ENCODE results near the gene GON4L. TPM values are rescaled to one million over a fixed set of nuclear protein-coding genes. Genes with fewer than 3 reads are reported as not detected.

GON4L gene
- polyA plus RNA-seq, 1 experiment = 24.5 TPM

GRCh38 chr1:155833665-155834295, 23.2 kb downstream of the GON4L start:
- Histone ChIP-seq H3K27ac (ENCODE audit: low read depth, low read length) (no peak overlapping the region), H3K9me3 (ENCODE audit: control insufficient read depth, insufficient read depth, low read length) (no peaks in the 10 kb centered on the region), H3K27me3 (ENCODE audit: control insufficient read depth, insufficient read depth, low read length) (no peaks in the 10 kb centered on the region), H3K4me3 (ENCODE audit: low read depth, low read length) (no peak overlapping the region)
- no peak for DNase-seq (ENCODE audit: low read depth, low spot score)
- TF ChIP-seq CTCF (IDR thresholded peaks at IDR 0.05; ENCODE audit: low read depth, low read length) = no peak
- CTCF ChIA-PET = no interaction called here
- POLR2A ChIA-PET = no interaction called here

GRCh38 chr1:155831279-155831976, 25.6 kb downstream of the GON4L start:
- TF ChIP-seq CTCF (IDR thresholded peaks at IDR 0.05; ENCODE audit: low read depth, low read length) = no peak
- CTCF ChIA-PET = no interaction called here
- no peak overlapping the region for H3K4me3 ChIP-seq (ENCODE audit: low read depth, low read length)
- no peaks in the 10 kb centered on the region for H3K9me3 ChIP-seq (ENCODE audit: control insufficient read depth, insufficient read depth, low read length)
- no peak for DNase-seq (ENCODE audit: low read depth, low spot score)
- H3K27me3 ChIP-seq (ENCODE audit: control insufficient read depth, insufficient read depth, low read length) = no peaks in the 10 kb centered on the region
- H3K27ac ChIP-seq (ENCODE audit: low read depth, low read length) = no peak overlapping the region
- POLR2A ChIA-PET = no interaction called here

- H3K9me3 ChIP-seq (ENCODE audit: control insufficient read depth, insufficient read depth, low read length) = no peaks in the 10 kb centered on the region
- no peak overlapping the region for H3K4me3 ChIP-seq (ENCODE audit: low read depth, low read length)
- DNase-seq (ENCODE audit: low read depth, low spot score) = no peak
- no peaks in the 10 kb centered on the region for H3K27me3 ChIP-seq (ENCODE audit: control insufficient read depth, insufficient read depth, low read length)
- ChIA-PET CTCF (no interaction called here), POLR2A (no interaction called here)
- no peak overlapping the region for H3K27ac ChIP-seq (ENCODE audit: low read depth, low read length)
- TF ChIP-seq CTCF (IDR thresholded peaks at IDR 0.05; ENCODE audit: low read depth, low read length) = no peak
These were observed 29.6 kb downstream of the GON4L start for GRCh38 chr1:155827450-155827849.

GRCh38 chr1:155816351-155816750, 40.7 kb downstream of the GON4L start:
- no peak for DNase-seq (ENCODE audit: low read depth, low spot score)
- ChIA-PET CTCF (interaction anchor here (0.6 to 1.3 kb wide), 3 partner anchors 87 to 139 kb away, joined by 3 read pairs; no protein-coding TSS in a partner anchor), POLR2A (no interaction called here)
- Histone ChIP-seq H3K9me3 (ENCODE audit: control insufficient read depth, insufficient read depth, low read length) (no peaks in the 10 kb centered on the region), H3K4me3 (ENCODE audit: low read depth, low read length) (no peak overlapping the region), H3K27ac (ENCODE audit: low read depth, low read length) (no peak overlapping the region), H3K27me3 (ENCODE audit: control insufficient read depth, insufficient read depth, low read length) (no peaks in the 10 kb centered on the region)
- TF ChIP-seq CTCF (IDR thresholded peaks at IDR 0.05; ENCODE audit: low read depth, low read length) = no peak

- no peaks in the 10 kb centered on the region for H3K9me3 ChIP-seq (ENCODE audit: control insufficient read depth, insufficient read depth, low read length)
- CTCF ChIA-PET = no interaction called here
- no peak overlapping the region for H3K4me3 ChIP-seq (ENCODE audit: low read depth, low read length)
- DNase-seq (ENCODE audit: low read depth, low spot score) = no peak
- no peak for TF ChIP-seq CTCF (IDR thresholded peaks at IDR 0.05; ENCODE audit: low read depth, low read length)
- no peaks in the 10 kb centered on the region for H3K27me3 ChIP-seq (ENCODE audit: control insufficient read depth, insufficient read depth, low read length)
- no peak overlapping the region for H3K27ac ChIP-seq (ENCODE audit: low read depth, low read length)
- POLR2A ChIA-PET = no interaction called here
These were observed 43.3 kb downstream of the GON4L start for GRCh38 chr1:155813672-155814071.

Measured in AG04450 (cell line).